GM06990 (cell line): ENCODE measurements around the gene THOC7.
A peak's percentile ranks its signal among the peaks of the same experiment; 100 is the strongest.

ENCODE experiments used
- DNase-seq: peaks from one replicate; pipeline ENCODE4 v3.0.0-alpha.2; 2011; ENCODE audit not compliant: insufficient read length; ENCODE audit errors: extremely low read depth
- H3K27me3 ChIP-seq: replicated peaks from 2 replicates; pipeline ENCODE4 v1.6.0; 2011; ENCODE audit warnings: low read length; ENCODE audit not compliant: control insufficient read depth, insufficient read depth
- H3K36me3 ChIP-seq: 2 replicates; pipeline ENCODE4 v1.5.1; 2011; ENCODE audit warnings: low read length; ENCODE audit not compliant: control insufficient read depth, insufficient read depth
- H3K4me3 ChIP-seq: replicated peaks from 2 replicates; pipeline ENCODE4 v1.5.1; 2011; ENCODE audit warnings: low read depth, mild to moderate bottlenecking, control low read depth, low read length
- CTCF ChIP-seq: IDR thresholded peaks from 2 replicates; pipeline ENCODE4 v1.5.1; 2011; ENCODE audit warnings: low read length, control low read depth, mild to moderate bottlenecking, inconsistent platforms; ENCODE audit not compliant: insufficient read depth, poor library complexity, severe bottlenecking

The THOC7 gene

GRCh38 chr3:63900459-63900858, 36.9 kb upstream of the THOC7 start:
- no peak overlapping the region for H3K4me3 ChIP-seq
- no peak for TF ChIP-seq CTCF
- no peak for DNase-seq
- no peaks in the 10 kb centered on the region for H3K27me3 ChIP-seq
- H3K36me3 ChIP-seq: peaks cover 4% of the 10 kb centered on the region

GRCh38 chr3:63900010-63900409, 36.4 kb upstream of the THOC7 start:
- Histone ChIP-seq H3K27me3 (no peaks in the 10 kb centered on the region), H3K4me3 (no peak overlapping the region), H3K36me3 (peaks cover 4% of the 10 kb centered on the region)
- DNase-seq: no peak
- no peak for TF ChIP-seq CTCF

- Histone ChIP-seq H3K27me3 (no peaks in the 10 kb centered on the region), H3K4me3 (no peak overlapping the region), H3K36me3 (peaks cover 4% of the 10 kb centered on the region)
- DNase-seq: peak; percentile 24
- no peak for TF ChIP-seq CTCF
Measured at GRCh38 chr3:63896332-63897030, 32.9 kb upstream of the THOC7 start.

- no peak for TF ChIP-seq CTCF
- Histone ChIP-seq H3K4me3 (no peak overlapping the region), H3K36me3 (peaks cover 2% of the 10 kb centered on the region), H3K27me3 (no peaks in the 10 kb centered on the region)
- no peak for DNase-seq
Measured at GRCh38 chr3:63895422-63896189, 32.0 kb upstream of the THOC7 start.

GRCh38 chr3:63892773-63893352, 29.3 kb upstream of the THOC7 start:
- no peak overlapping the region for H3K4me3 ChIP-seq
- TF ChIP-seq CTCF: no peak
- no peaks in the 10 kb centered on the region for H3K27me3 ChIP-seq
- H3K36me3 ChIP-seq: no peaks in the 10 kb centered on the region
- no peak for DNase-seq
